Frontal cortex (tissue), 4 donors: ENCODE results near the gene TLR7. TPM values are rescaled to one million over a fixed set of nuclear protein-coding genes. Genes with fewer than 3 reads are reported as not detected.

Experiments
- DNase-seq, 2 donors: peaks; one replicate each; pipeline ENCODE4 v3.0.0; 2012; ENCODE audit warnings: low spot score in 2 of 2
- FAIRE-seq: peaks from 2 replicates; lab custom pipeline; 2012; peaks lifted over from hg19 to GRCh38; lab: Jason Lieb, UNC
- total RNA-seq: library from RNA; depleted of rRNA; stranded (reverse); fragments of >200 nt; gene quantifications from one replicate; pipeline ENCODE4 v1.2.3, GENCODE V29; 2014
- donor health status: control.
- donor health status: control.
- donor health status: control.

The TLR7 gene
- total RNA-seq, 1 donor from 2014 or later = 0.82 TPM

GRCh38 chrX:12920990-12921389 is 54.1 kb downstream of the TLR7 start:
- no peak for DNase-seq
- no peak for FAIRE-seq

- FAIRE-seq (no peak), DNase-seq (no peak)
These were observed 55.2 kb downstream of the TLR7 start for GRCh38 chrX:12921886-12922598.

GRCh38 chrX:12922599-12922919 is 55.7 kb downstream of the TLR7 start:
- DNase-seq (no peak), FAIRE-seq (no peak)

- FAIRE-seq = no peak
- no peak for DNase-seq
These were observed 62.8 kb downstream of the TLR7 start for GRCh38 chrX:12929701-12930100.

GRCh38 chrX:12930150-12930549 is 63.3 kb downstream of the TLR7 start:
- FAIRE-seq (no peak), DNase-seq (no peak)

GRCh38 chrX:12932244-12932643 is 65.4 kb downstream of the TLR7 start:
- no peak for DNase-seq
- no peak for FAIRE-seq

- FAIRE-seq = no peak
- DNase-seq = no peak
These were observed 68.0 kb downstream of the TLR7 start for GRCh38 chrX:12934850-12935249.

GRCh38 chrX:12936947-12937346 is 70.1 kb downstream of the TLR7 start:
- DNase-seq (no peak), FAIRE-seq (no peak)

Other genes with a start within 250 kb of the TLR7 start
- gene PRPS2, start 75.7 kb upstream of the TLR7 start, total RNA-seq = 48.9 TPM
- under 0.01 TPM for gene TLR8, start 39.5 kb downstream of the TLR7 start, total RNA-seq
- gene TMSB4X, start 108.0 kb downstream of the TLR7 start, total RNA-seq = 5,673 TPM
- gene FAM9C, start 177.5 kb downstream of the TLR7 start, total RNA-seq = 0.41 TPM